ENCODE measurements around the gene TTLL9. TPM values are rescaled to one million over a fixed set of nuclear protein-coding genes. Genes with fewer than 3 reads are reported as not detected.

The TTLL9 gene
- total and polyA plus RNA-seq, 2 of the 13 experiments (the other 11 are each of a cell fraction or from before 2014, with no cell fraction given), result not detected

DNA sequence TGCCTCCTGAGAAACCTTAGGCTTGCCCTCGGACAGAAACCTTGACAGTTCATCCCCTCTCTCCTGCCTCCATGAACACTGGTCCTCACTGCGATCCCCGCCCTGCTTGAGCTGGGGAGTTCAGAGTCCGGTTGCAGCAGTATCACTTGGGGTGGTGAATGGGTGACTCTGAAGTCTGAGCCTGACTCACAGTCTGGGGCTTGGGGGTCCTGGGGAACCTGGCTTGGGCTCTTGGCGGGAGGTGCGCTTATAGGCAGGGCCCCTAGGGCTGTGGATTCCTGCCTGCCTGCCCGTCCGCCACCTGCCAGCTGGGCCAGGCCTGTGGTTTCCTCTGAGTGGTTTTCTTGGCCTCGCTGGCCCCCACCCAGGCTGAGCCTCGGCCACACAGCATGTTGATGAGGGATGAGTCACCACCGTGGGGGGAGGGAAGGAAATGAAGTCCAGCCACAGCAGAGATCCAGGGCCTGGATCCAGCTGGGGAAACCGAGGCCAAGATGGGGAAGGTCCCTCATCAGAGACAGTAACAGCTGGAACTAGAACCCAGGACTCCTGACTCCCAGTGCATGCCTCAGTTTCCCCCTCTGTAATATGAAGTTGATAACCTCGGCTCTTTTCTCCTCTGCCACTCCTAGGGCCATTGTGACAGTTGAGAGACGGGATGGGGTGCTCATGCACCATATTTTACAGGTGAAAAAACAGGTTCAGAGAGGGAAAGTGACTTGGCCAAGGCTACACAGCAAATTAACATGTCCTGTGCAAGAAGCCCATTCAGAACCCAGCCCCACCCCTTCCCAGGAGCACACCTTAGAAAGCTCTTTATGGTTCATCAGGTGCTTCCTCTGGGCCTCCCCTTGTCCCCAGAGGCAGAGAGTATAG is 34.2 kb upstream of the TTLL9 start (continued):
- 0 out of 2 replicates have a peak, but pooled peaks have one; percentile 22 for TF ChIP-seq UBTF (CRISPR knock-in tag; IDR thresholded peaks at IDR 0.05)
- no peak for TF ChIP-seq ZNF383 (CRISPR knock-in tag; IDR thresholded peaks at IDR 0.05; ENCODE audit: borderline replicate concordance)
- TF ChIP-seq ZNF292 (CRISPR knock-in tag; IDR thresholded peaks at IDR 0.05; ENCODE audit: borderline replicate concordance, low read depth), result 0 out of 2 replicates have a peak, but pooled peaks have one; percentile 30
- TF ChIP-seq MED1 (CRISPR knock-in tag; IDR thresholded peaks at IDR 0.05), result no peak
- no peak for TF ChIP-seq HDAC6 (IDR thresholded peaks at IDR 0.05; ENCODE audit: low read depth, low read length)
- no peak for TF ChIP-seq REL (CRISPR knock-in tag; conservative IDR thresholded peaks at IDR 0.05)
- TF ChIP-seq SETDB1 (CRISPR knock-in tag; IDR thresholded peaks at IDR 0.05; ENCODE audit: borderline replicate concordance), result no peak
- TF ChIP-seq KLF16 (CRISPR knock-in tag; IDR thresholded peaks at IDR 0.05), result peak in 1 of 2 experiments; percentile 41; a peak in 1 of 4 replicates
- TF ChIP-seq ZFP62 (CRISPR knock-in tag; IDR thresholded peaks at IDR 0.05), result no peak
- TF ChIP-seq ZSCAN22 (CRISPR knock-in tag; IDR thresholded peaks at IDR 0.05), result no peak
- no peak for TF ChIP-seq THRA (CRISPR knock-in tag; IDR thresholded peaks at IDR 0.05; ENCODE audit: borderline replicate concordance)
- TF ChIP-seq, protein P1, sequence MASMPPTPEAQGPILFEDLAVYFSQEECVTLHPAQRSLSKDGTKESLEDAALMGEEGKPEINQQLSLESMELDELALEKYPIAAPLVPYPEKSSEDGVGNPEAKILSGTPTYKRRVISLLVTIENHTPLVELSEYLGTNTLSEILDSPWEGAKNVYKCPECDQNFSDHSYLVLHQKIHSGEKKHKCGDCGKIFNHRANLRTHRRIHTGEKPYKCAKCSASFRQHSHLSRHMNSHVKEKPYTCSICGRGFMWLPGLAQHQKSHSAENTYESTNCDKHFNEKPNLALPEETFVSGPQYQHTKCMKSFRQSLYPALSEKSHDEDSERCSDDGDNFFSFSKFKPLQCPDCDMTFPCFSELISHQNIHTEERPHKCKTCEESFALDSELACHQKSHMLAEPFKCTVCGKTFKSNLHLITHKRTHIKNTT (CRISPR knock-in tag; IDR thresholded peaks at IDR 0.05), result no peak
- peak; percentile 42; the same call in 1 of the 2 replicates for TF ChIP-seq YEATS2 (CRISPR knock-in tag; IDR thresholded peaks at IDR 0.05; ENCODE audit: borderline replicate concordance)
- no peak for TF ChIP-seq PBX3 (CRISPR knock-in tag; IDR thresholded peaks at IDR 0.05; ENCODE audit: borderline replicate concordance)
- TF ChIP-seq AHR (CRISPR knock-in tag; IDR thresholded peaks at IDR 0.05), result no peak
- no peak for TF ChIP-seq MEIS2 (CRISPR knock-in tag; IDR thresholded peaks at IDR 0.05)
- TF ChIP-seq, protein P2, sequence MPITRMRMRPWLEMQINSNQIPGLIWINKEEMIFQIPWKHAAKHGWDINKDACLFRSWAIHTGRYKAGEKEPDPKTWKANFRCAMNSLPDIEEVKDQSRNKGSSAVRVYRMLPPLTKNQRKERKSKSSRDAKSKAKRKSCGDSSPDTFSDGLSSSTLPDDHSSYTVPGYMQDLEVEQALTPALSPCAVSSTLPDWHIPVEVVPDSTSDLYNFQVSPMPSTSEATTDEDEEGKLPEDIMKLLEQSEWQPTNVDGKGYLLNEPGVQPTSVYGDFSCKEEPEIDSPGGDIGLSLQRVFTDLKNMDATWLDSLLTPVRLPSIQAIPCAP (CRISPR knock-in tag; IDR thresholded peaks at IDR 0.05; ENCODE audit: low read depth), result no peak
- TF ChIP-seq ZNF598 (CRISPR knock-in tag; IDR thresholded peaks at IDR 0.05; ENCODE audit: borderline replicate concordance), result no peak
- TF ChIP-seq PAX8 (CRISPR knock-in tag; IDR thresholded peaks at IDR 0.05; ENCODE audit: borderline replicate concordance), result no peak
- TF ChIP-seq NONO (IDR thresholded peaks at IDR 0.05), result no peak
- no peak for TF ChIP-seq NONO (CRISPR knock-in tag; conservative IDR thresholded peaks at IDR 0.05)
- TF ChIP-seq TBX2 (CRISPR knock-in tag; IDR thresholded peaks at IDR 0.05; ENCODE audit: borderline replicate concordance), result no peak; the same call in 1 of the 2 replicates

Data from HepG2 (cell line).